ENCODE results near the gene RBBP8.

RBBP8 gene

GRCh38 chr18:23062011-23062410 lies 128.9 kb downstream of the RBBP8 start:
- no peak for ATAC-seq
- TF ChIP-seq ZFP3 (CRISPR knock-in tag; IDR thresholded peaks at IDR 0.05), result no peak
- TF ChIP-seq CSRNP3 (CRISPR knock-in tag; IDR thresholded peaks at IDR 0.05), result no peak
- no peak for TF ChIP-seq ZFP30 (CRISPR knock-in tag; IDR thresholded peaks at IDR 0.05)
- no peak for TF ChIP-seq ARNTL (CRISPR knock-in tag; IDR thresholded peaks at IDR 0.05; ENCODE audit: borderline replicate concordance, low read depth)
- no peak for TF ChIP-seq CREB5 (CRISPR knock-in tag; IDR thresholded peaks at IDR 0.05; ENCODE audit: low read depth)
- TF ChIP-seq GLIS3 (CRISPR knock-in tag; IDR thresholded peaks at IDR 0.05), result no peak
- no peak for TF ChIP-seq PPARA (CRISPR knock-in tag; IDR thresholded peaks at IDR 0.05; ENCODE audit: borderline replicate concordance)
- TF ChIP-seq TSHZ2 (CRISPR knock-in tag; IDR thresholded peaks at IDR 0.05), result no peak
- TF ChIP-seq POU6F1 (CRISPR knock-in tag; IDR thresholded peaks at IDR 0.05; ENCODE audit: borderline replicate concordance, low read depth), result no peak
- TF ChIP-seq ZNF565 (CRISPR knock-in tag; conservative IDR thresholded peaks at IDR 0.05; ENCODE audit: low read depth), result no peak
- no peak for TF ChIP-seq ZNF70 (CRISPR knock-in tag; IDR thresholded peaks at IDR 0.05)
- no peak for TF ChIP-seq OSR1 (CRISPR knock-in tag; IDR thresholded peaks at IDR 0.05)
- TF ChIP-seq ZNF8 (CRISPR knock-in tag; IDR thresholded peaks at IDR 0.05), result no peak
- no peak for TF ChIP-seq ESRRG (CRISPR knock-in tag; IDR thresholded peaks at IDR 0.05)
- no peak for TF ChIP-seq TOX (CRISPR knock-in tag; IDR thresholded peaks at IDR 0.05; ENCODE audit: borderline replicate concordance)
- no peak for TF ChIP-seq CSDC2 (CRISPR knock-in tag; IDR thresholded peaks at IDR 0.05)
- no peak for TF ChIP-seq RARB (CRISPR knock-in tag; IDR thresholded peaks at IDR 0.05)
- TF ChIP-seq SNAI2 (CRISPR knock-in tag; IDR thresholded peaks at IDR 0.05), result no peak
- no peak for TF ChIP-seq ZC3H10 (CRISPR knock-in tag; IDR thresholded peaks at IDR 0.05)
- TF ChIP-seq PATZ1 (CRISPR knock-in tag; IDR thresholded peaks at IDR 0.05; ENCODE audit: borderline replicate concordance), result no peak

GRCh38 chr18:23063502-23063901 lies 130.4 kb downstream of the RBBP8 start:
- no peak for TF ChIP-seq BACH2 (CRISPR knock-in tag; IDR thresholded peaks at IDR 0.05; ENCODE audit: borderline replicate concordance)
- TF ChIP-seq POU6F1 (CRISPR knock-in tag; IDR thresholded peaks at IDR 0.05; ENCODE audit: borderline replicate concordance, low read depth), result no peak
- no peak for TF ChIP-seq CSDC2 (CRISPR knock-in tag; IDR thresholded peaks at IDR 0.05)
- no peak for TF ChIP-seq RARB (CRISPR knock-in tag; IDR thresholded peaks at IDR 0.05)
- TF ChIP-seq ZNF8 (CRISPR knock-in tag; IDR thresholded peaks at IDR 0.05), result no peak
- no peak for TF ChIP-seq ZFP3 (CRISPR knock-in tag; IDR thresholded peaks at IDR 0.05)
- TF ChIP-seq ZFP30 (CRISPR knock-in tag; IDR thresholded peaks at IDR 0.05), result no peak
- no peak for TF ChIP-seq CSRNP3 (CRISPR knock-in tag; IDR thresholded peaks at IDR 0.05)
- TF ChIP-seq SNAI2 (CRISPR knock-in tag; IDR thresholded peaks at IDR 0.05), result no peak
- no peak for TF ChIP-seq CREB5 (CRISPR knock-in tag; IDR thresholded peaks at IDR 0.05; ENCODE audit: low read depth)
- no peak for TF ChIP-seq PATZ1 (CRISPR knock-in tag; IDR thresholded peaks at IDR 0.05; ENCODE audit: borderline replicate concordance)
- TF ChIP-seq ARNTL (CRISPR knock-in tag; IDR thresholded peaks at IDR 0.05; ENCODE audit: borderline replicate concordance, low read depth), result no peak
- TF ChIP-seq OSR1 (CRISPR knock-in tag; IDR thresholded peaks at IDR 0.05), result no peak
- TF ChIP-seq TOX (CRISPR knock-in tag; IDR thresholded peaks at IDR 0.05; ENCODE audit: borderline replicate concordance), result no peak
- no peak for TF ChIP-seq ESRRG (CRISPR knock-in tag; IDR thresholded peaks at IDR 0.05)
- no peak for ATAC-seq

Data from SK-N-SH treated with all-trans-retinoic acid at 6 μM for 48 hours (cell line).